H9 (cell line): ENCODE measurements around the gene LRRC3B. TPM values are rescaled to one million over a fixed set of nuclear protein-coding genes. Genes with fewer than 3 reads are reported as not detected.

Source experiments
- DNase-seq: peaks from one replicate; pipeline ENCODE4 v3.0.0-alpha.2; 2017
- H2AFZ ChIP-seq: one replicate; pipeline ENCODE4 v1.6.1; 2013; ENCODE audit warnings: mild to moderate bottlenecking, low read length, control low read depth, moderate library complexity
- H2AK5ac ChIP-seq: 2 replicates; pipeline ENCODE4 v1.6.1; 2013; ENCODE audit warnings: low read length, control low read depth, mixed read lengths; ENCODE audit not compliant: insufficient read length
- H2BK120ac ChIP-seq: one replicate; pipeline ENCODE4 v1.6.1; 2013; ENCODE audit warnings: low read depth, mild to moderate bottlenecking, low read length, control low read depth, inconsistent platforms; ENCODE audit not compliant: poor library complexity, severe bottlenecking
- H2BK12ac ChIP-seq: 2 replicates; pipeline ENCODE4 v1.6.1; 2013; ENCODE audit warnings: low read length, control low read depth, mixed read lengths, low read depth; ENCODE audit not compliant: insufficient read length
- H2BK15ac ChIP-seq: 2 replicates; pipeline ENCODE4 v1.6.1; 2013; ENCODE audit warnings: low read depth, low read length, control low read depth
- H2BK20ac ChIP-seq: one replicate; pipeline ENCODE4 v1.6.1; 2013; ENCODE audit warnings: low read depth, mild to moderate bottlenecking, low read length, control low read depth, inconsistent platforms; ENCODE audit not compliant: poor library complexity, severe bottlenecking
- H2BK5ac ChIP-seq: 2 replicates; pipeline ENCODE4 v1.6.1; 2013; ENCODE audit warnings: low read length, control low read depth, mixed read lengths; ENCODE audit not compliant: insufficient read length
- H3K14ac ChIP-seq: 2 replicates; pipeline ENCODE4 v1.6.1; 2013; ENCODE audit warnings: low read length, control low read depth; ENCODE audit not compliant: insufficient read depth
- H3K18ac ChIP-seq: 2 replicates; pipeline ENCODE4 v1.6.1; 2013; ENCODE audit warnings: low read depth, mild to moderate bottlenecking, mixed read lengths, low read length, control low read depth; ENCODE audit not compliant: insufficient read length
- H3K23ac ChIP-seq: 2 replicates; pipeline ENCODE4 v1.6.1; 2013; ENCODE audit warnings: low read length, control low read depth, mixed read lengths, low read depth; ENCODE audit not compliant: insufficient read length
- H3K23me2 ChIP-seq: 2 replicates; pipeline ENCODE4 v1.6.1; 2013; ENCODE audit warnings: low read depth, mild to moderate bottlenecking, mixed read lengths, low read length, control low read depth; ENCODE audit not compliant: insufficient read length, poor library complexity, severe bottlenecking
- H3K27ac ChIP-seq: 2 replicates; pipeline ENCODE4 v1.5.1; 2013; ENCODE audit warnings: low read length, control low read depth, mixed read lengths, low read depth; ENCODE audit not compliant: insufficient read length
- H3K27me3 ChIP-seq: 2 replicates; pipeline ENCODE4 v1.6.1; 2013; ENCODE audit warnings: low read length, control low read depth, inconsistent platforms; ENCODE audit not compliant: insufficient read depth
- H3K4ac ChIP-seq: 2 replicates; pipeline ENCODE4 v1.6.1; 2013; ENCODE audit warnings: low read depth, mild to moderate bottlenecking, control low read depth, inconsistent platforms, low read length, moderate library complexity
- H3K4me1 ChIP-seq: 2 replicates; pipeline ENCODE4 v1.6.1; 2013; ENCODE audit warnings: low read length, control low read depth, inconsistent platforms; ENCODE audit not compliant: insufficient read depth
- H3K4me2 ChIP-seq: 2 replicates; pipeline ENCODE4 v1.6.1; 2013; ENCODE audit warnings: low read length, control low read depth, mixed read lengths; ENCODE audit not compliant: insufficient read length, insufficient read depth
- H3K56ac ChIP-seq: 2 replicates; pipeline ENCODE4 v1.6.1; 2013; ENCODE audit warnings: low read depth, mild to moderate bottlenecking, mixed read lengths, low read length, control low read depth; ENCODE audit not compliant: insufficient read length
- H3K79me1 ChIP-seq: 2 replicates; pipeline ENCODE4 v1.6.1; 2013; ENCODE audit warnings: low read depth, mild to moderate bottlenecking, moderate library complexity, low read length, control low read depth, inconsistent platforms; ENCODE audit not compliant: insufficient read depth, poor library complexity, severe bottlenecking
- H3K79me2 ChIP-seq: 2 replicates; pipeline ENCODE4 v1.6.1; 2013; ENCODE audit warnings: low read length, control low read depth, inconsistent platforms; ENCODE audit not compliant: insufficient read depth
- H3K9ac ChIP-seq: 2 replicates; pipeline ENCODE4 v1.6.1; 2013; ENCODE audit warnings: low read length, control low read depth, mixed read lengths; ENCODE audit not compliant: insufficient read length; ENCODE audit errors: extremely low read depth
- H3K9me3 ChIP-seq: one replicate; pipeline ENCODE4 v1.6.1; 2013; ENCODE audit warnings: low read depth, low read length, inconsistent platforms; ENCODE audit not compliant: control insufficient read depth
- H3T11ph ChIP-seq: one replicate; pipeline ENCODE4 v1.6.1; 2013; ENCODE audit warnings: mild to moderate bottlenecking, low read length, control low read depth, inconsistent platforms
- H4K20me1 ChIP-seq: one replicate; pipeline ENCODE4 v1.6.1; 2013; ENCODE audit not compliant: control insufficient read depth, insufficient read length, insufficient read depth
- H4K5ac ChIP-seq: 2 replicates; pipeline ENCODE4 v1.6.1; 2013; ENCODE audit warnings: low read depth, mild to moderate bottlenecking, mixed read lengths, low read length, control low read depth; ENCODE audit not compliant: insufficient read length
- H4K8ac ChIP-seq: replicated peaks from 2 replicates; pipeline ENCODE4 v1.6.1; 2013; ENCODE audit warnings: low read length, control low read depth, mixed read lengths, low read depth; ENCODE audit not compliant: insufficient read length
- H4K91ac ChIP-seq: 2 replicates; pipeline ENCODE4 v1.6.1; 2013; ENCODE audit warnings: low read depth, mild to moderate bottlenecking, moderate library complexity, mixed read lengths, low read length, control low read depth; ENCODE audit not compliant: insufficient read length
- H3K27ac Mint-ChIP-seq, 3 experiments: 2 replicates in 2 of 3; 3 replicates in 1 of 3; pipeline ENCODE4 v1.8.0; 2020 to 2021; ENCODE audit warnings: mixed read lengths in 3 of 3, mild to moderate bottlenecking in 1 of 3, moderate library complexity in 1 of 3
- H3K27me3 Mint-ChIP-seq: 2 replicates; pipeline ENCODE4 v1.8.0; 2021; ENCODE audit warnings: low read depth, mild to moderate bottlenecking, moderate library complexity, mixed read lengths
- H3K36me3 Mint-ChIP-seq, 3 experiments: 2 replicates in 2 of 3; 3 replicates in 1 of 3; pipeline ENCODE4 v1.8.0; 2020 to 2021; ENCODE audit warnings: low read depth in 3 of 3, mixed read lengths in 3 of 3; ENCODE audit not compliant: insufficient read depth in 1 of 3
- H3K4me1 Mint-ChIP-seq, 2 experiments: 2 replicates each; pipeline ENCODE4 v1.8.0; 2020; ENCODE audit warnings: mixed read lengths in 2 of 2
- H3K4me3 Mint-ChIP-seq, 2 experiments: 2 replicates in 1 of 2; 3 replicates in 1 of 2; pipeline ENCODE4 v1.8.0; 2020 to 2021; ENCODE audit warnings: mild to moderate bottlenecking in 2 of 2, mixed read lengths in 2 of 2, moderate library complexity in 1 of 2
- H3K9me3 Mint-ChIP-seq, 2 experiments: 2 replicates in 1 of 2; 3 replicates in 1 of 2; pipeline ENCODE4 v1.8.0; 2020; ENCODE audit warnings: mild to moderate bottlenecking in 2 of 2, mixed read lengths in 2 of 2, moderate library complexity in 1 of 2
- CTCF ChIP-seq: fragments of 200-600 bp; sonication (generic); conservative IDR thresholded peaks from 3 replicates; pipeline ENCODE4 v1.8.0; 2021; ENCODE audit warnings: antibody characterized with exemption, mild to moderate bottlenecking
- WGBS: extraction: QIAGEN DNeasy Blood & Tissue Kit; methylation state at CpG from one replicate; pipeline ENCODE4 v1.1.7; 2013; ENCODE audit warnings: missing lambda C conversion rate, low lambda C conversion rate, mixed read lengths; ENCODE audit not compliant: insufficient read length; ENCODE audit errors: extremely low coverage; 5-methylcytosine and 5-hydroxymethylcytosine counted together
- total RNA-seq: library from RNA; stranded (reverse); gene quantifications from 2 replicates; pipeline ENCODE4 v1.2.1, GENCODE V29; 2021

LRRC3B gene
- total RNA-seq, 1 experiment from 2014 or later, result 0.35 TPM

- H4K20me1 ChIP-seq, result no peaks in the 10 kb centered on the region
- no peak overlapping the region for H3K27ac ChIP-seq
- H3K9me3 Mint-ChIP-seq, result no peaks in the 10 kb centered on the region
- DNase-seq, result no peak
- no peaks in the 10 kb centered on the region for H3K27me3 ChIP-seq
- H2BK20ac ChIP-seq, result no peak overlapping the region
- H3K4me2 ChIP-seq, result no peak overlapping the region
- H4K5ac ChIP-seq, result no peak overlapping the region
- no peaks in the 10 kb centered on the region for H3K79me1 ChIP-seq
- no peaks in the 10 kb centered on the region for H3K23me2 ChIP-seq
- H3K9me3 ChIP-seq, result no peaks in the 10 kb centered on the region
- H3K18ac ChIP-seq, result no peak overlapping the region
- no peaks in the 10 kb centered on the region for H3K27me3 Mint-ChIP-seq
- H3K27ac Mint-ChIP-seq, result no peak overlapping the region
- H2BK120ac ChIP-seq, result no peak overlapping the region
- H3K4me1 ChIP-seq, result no peaks in the 10 kb centered on the region
- H3K36me3 Mint-ChIP-seq, result no peaks in the 10 kb centered on the region
- H3K4me3 Mint-ChIP-seq, result no peak overlapping the region
- H2AFZ ChIP-seq, result no peak overlapping the region
- no CpG with 5 or more reads among the region's 5 CpGs for WGBS
- H3K4me1 Mint-ChIP-seq, result peaks cover 0 to 6% of the 10 kb centered on the region in 2 experiments; a peak in 2 of 4 replicates
- no peaks in the 10 kb centered on the region for H3K79me2 ChIP-seq
- H3K9ac ChIP-seq, result no peak overlapping the region
- H4K91ac ChIP-seq, result no peak overlapping the region
- no peak overlapping the region for H3K23ac ChIP-seq
- H2BK12ac ChIP-seq, result no peak overlapping the region
- no peak overlapping the region for H3K14ac ChIP-seq
- no peak overlapping the region for H2BK5ac ChIP-seq
- no peak overlapping the region for H2BK15ac ChIP-seq
- H2AK5ac ChIP-seq, result no peak overlapping the region
- no peak overlapping the region for H3K56ac ChIP-seq
- H3K4ac ChIP-seq, result no peak overlapping the region
- no peak overlapping the region for H4K8ac ChIP-seq
- TF ChIP-seq CTCF, result no peak
- no peak overlapping the region for H3T11ph ChIP-seq
Observed at GRCh38 chr3:26652164-26652563, 29.6 kb downstream of the LRRC3B start.
